MM.1S (cell line): Measurements from ENCODE around the gene TMEM267.

Source experiments
- DNase-seq: peaks from one replicate; pipeline ENCODE4 v3.0.0-alpha.2; 2015
- H2AFZ ChIP-seq: fragments of 300-600 bp; sonication (generic); 2 replicates; pipeline ENCODE4 v1.6.0; 2016; ENCODE audit warnings: antibody characterized with exemption, low read length
- H3F3A ChIP-seq: fragments of 300-600 bp; sonication (generic); 2 replicates; pipeline ENCODE4 v1.6.1; 2016; ENCODE audit warnings: mild to moderate bottlenecking, antibody characterized with exemption, low read length, moderate library complexity, mixed read lengths; ENCODE audit not compliant: insufficient read depth
- H3K27ac ChIP-seq: fragments of 300-600 bp; sonication (generic); 2 replicates; pipeline ENCODE4 v1.5.1; 2016; ENCODE audit warnings: mild to moderate bottlenecking, low read length
- H3K27me3 ChIP-seq: fragments of 300-600 bp; sonication (generic); replicated peaks from 2 replicates; pipeline ENCODE4 v1.6.0; 2016; ENCODE audit warnings: low read length; ENCODE audit not compliant: insufficient read depth
- H3K36me3 ChIP-seq: fragments of 300-600 bp; sonication (generic); replicated peaks from 2 replicates; pipeline ENCODE4 v1.6.1; 2016; ENCODE audit warnings: mild to moderate bottlenecking, low read length, mixed read lengths; ENCODE audit not compliant: insufficient read depth
- H3K4me1 ChIP-seq: fragments of 300-600 bp; sonication (generic); 2 replicates; pipeline ENCODE4 v1.6.1; 2016; ENCODE audit warnings: low read length, mixed read lengths
- H3K4me2 ChIP-seq: fragments of 300-600 bp; sonication (generic); 2 replicates; pipeline ENCODE4 v1.6.0; 2016; ENCODE audit warnings: low read depth, low read length
- H3K4me3 ChIP-seq: fragments of 300-600 bp; sonication (generic); 2 replicates; pipeline ENCODE4 v1.5.1; 2016; ENCODE audit warnings: low read length, mixed read lengths
- H3K79me2 ChIP-seq: fragments of 300-600 bp; sonication (generic); 2 replicates; pipeline ENCODE4 v1.6.1; 2016; ENCODE audit warnings: mixed run types, low read length, mixed read lengths
- H3K9ac ChIP-seq: fragments of 300-600 bp; sonication (generic); 2 replicates; pipeline ENCODE4 v1.6.1; 2016; ENCODE audit warnings: low read length, mixed read lengths
- H3K9me2 ChIP-seq: fragments of 300-600 bp; sonication (generic); replicated peaks from 2 replicates; pipeline ENCODE4 v1.6.1; 2016; ENCODE audit warnings: mild to moderate bottlenecking, low read length, mixed read lengths; ENCODE audit not compliant: insufficient read depth
- H3K9me3 ChIP-seq: fragments of 300-600 bp; sonication (generic); replicated peaks from 2 replicates; pipeline ENCODE4 v1.6.1; 2016; ENCODE audit warnings: mild to moderate bottlenecking, low read length, mixed read lengths; ENCODE audit not compliant: insufficient read depth
- H4K20me1 ChIP-seq: fragments of 300-600 bp; sonication (generic); 2 replicates; pipeline ENCODE4 v1.6.1; 2016; ENCODE audit warnings: mild to moderate bottlenecking, low read length, moderate library complexity, mixed read lengths; ENCODE audit not compliant: insufficient read depth
- EZH2 ChIP-seq: fragments of 300-600 bp; sonication (generic); optimal IDR thresholded peaks from 2 replicates; pipeline ENCODE3; 2017; ENCODE audit warnings: low read depth, mild to moderate bottlenecking, antibody characterized with exemption, low read length, mixed read lengths
- EZH2phosphoT487 ChIP-seq: fragments of 300-600 bp; sonication (generic); IDR thresholded peaks from 2 replicates; pipeline ENCODE4 v1.6.1; 2018; ENCODE audit warnings: antibody characterized with exemption, low read length
- TF ChIP-seq, protein P1 (sequence below): fragments of 300-600 bp; sonication (generic); IDR thresholded peaks from 2 replicates; pipeline ENCODE4 v1.5.1; 2016; ENCODE audit warnings: antibody characterized with exemption, low read length, mixed read lengths

The TMEM267 gene

DNA sequence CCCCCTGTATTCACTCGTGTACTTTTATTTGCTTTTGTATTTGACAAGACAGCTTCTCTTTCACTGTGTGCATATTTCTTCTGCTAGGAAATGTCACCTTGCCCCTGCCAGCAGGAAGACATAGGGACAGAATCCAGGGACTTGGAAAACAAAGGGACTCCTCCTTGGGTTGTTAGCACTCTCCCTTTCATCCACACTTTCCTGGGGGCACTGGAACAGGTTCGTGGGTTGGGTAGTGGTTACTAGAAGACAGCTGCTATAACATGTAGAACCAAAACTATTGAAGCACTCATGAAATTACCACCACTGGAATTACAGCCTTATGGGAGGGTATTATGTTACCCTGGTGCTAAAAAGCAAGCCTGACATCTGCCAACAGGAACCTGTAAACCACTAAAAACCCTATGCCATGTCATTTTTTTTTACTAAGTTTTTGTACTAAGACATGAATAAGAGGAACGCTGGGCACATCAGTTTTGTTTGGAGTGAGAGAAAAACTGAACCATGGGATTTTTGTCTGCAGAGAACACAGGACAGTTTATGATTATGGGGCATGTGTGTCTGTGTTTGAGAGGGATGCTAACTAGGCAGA lies 66.8 kb downstream of the TMEM267 start:
- no peaks in the 10 kb centered on the region for H3K4me1 ChIP-seq
- H3K27ac ChIP-seq: no peak overlapping the region
- H3K9me3 ChIP-seq: no peaks in the 10 kb centered on the region
- no peak overlapping the region for H3K4me2 ChIP-seq
- no peak overlapping the region for H3K9ac ChIP-seq
- no peaks in the 10 kb centered on the region for H3F3A ChIP-seq
- no peaks in the 10 kb centered on the region for H3K36me3 ChIP-seq
- H3K79me2 ChIP-seq: no peaks in the 10 kb centered on the region
- no peaks in the 10 kb centered on the region for H4K20me1 ChIP-seq
- H2AFZ ChIP-seq: no peak overlapping the region
- DNase-seq: no peak
- H3K27me3 ChIP-seq: no peaks in the 10 kb centered on the region
- no peak for TF ChIP-seq EZH2phosphoT487
- TF ChIP-seq, protein P1, sequence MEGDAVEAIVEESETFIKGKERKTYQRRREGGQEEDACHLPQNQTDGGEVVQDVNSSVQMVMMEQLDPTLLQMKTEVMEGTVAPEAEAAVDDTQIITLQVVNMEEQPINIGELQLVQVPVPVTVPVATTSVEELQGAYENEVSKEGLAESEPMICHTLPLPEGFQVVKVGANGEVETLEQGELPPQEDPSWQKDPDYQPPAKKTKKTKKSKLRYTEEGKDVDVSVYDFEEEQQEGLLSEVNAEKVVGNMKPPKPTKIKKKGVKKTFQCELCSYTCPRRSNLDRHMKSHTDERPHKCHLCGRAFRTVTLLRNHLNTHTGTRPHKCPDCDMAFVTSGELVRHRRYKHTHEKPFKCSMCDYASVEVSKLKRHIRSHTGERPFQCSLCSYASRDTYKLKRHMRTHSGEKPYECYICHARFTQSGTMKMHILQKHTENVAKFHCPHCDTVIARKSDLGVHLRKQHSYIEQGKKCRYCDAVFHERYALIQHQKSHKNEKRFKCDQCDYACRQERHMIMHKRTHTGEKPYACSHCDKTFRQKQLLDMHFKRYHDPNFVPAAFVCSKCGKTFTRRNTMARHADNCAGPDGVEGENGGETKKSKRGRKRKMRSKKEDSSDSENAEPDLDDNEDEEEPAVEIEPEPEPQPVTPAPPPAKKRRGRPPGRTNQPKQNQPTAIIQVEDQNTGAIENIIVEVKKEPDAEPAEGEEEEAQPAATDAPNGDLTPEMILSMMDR: no peak
- no peak for TF ChIP-seq EZH2
- no peaks in the 10 kb centered on the region for H3K9me2 ChIP-seq
- no peak overlapping the region for H3K4me3 ChIP-seq

DNA sequence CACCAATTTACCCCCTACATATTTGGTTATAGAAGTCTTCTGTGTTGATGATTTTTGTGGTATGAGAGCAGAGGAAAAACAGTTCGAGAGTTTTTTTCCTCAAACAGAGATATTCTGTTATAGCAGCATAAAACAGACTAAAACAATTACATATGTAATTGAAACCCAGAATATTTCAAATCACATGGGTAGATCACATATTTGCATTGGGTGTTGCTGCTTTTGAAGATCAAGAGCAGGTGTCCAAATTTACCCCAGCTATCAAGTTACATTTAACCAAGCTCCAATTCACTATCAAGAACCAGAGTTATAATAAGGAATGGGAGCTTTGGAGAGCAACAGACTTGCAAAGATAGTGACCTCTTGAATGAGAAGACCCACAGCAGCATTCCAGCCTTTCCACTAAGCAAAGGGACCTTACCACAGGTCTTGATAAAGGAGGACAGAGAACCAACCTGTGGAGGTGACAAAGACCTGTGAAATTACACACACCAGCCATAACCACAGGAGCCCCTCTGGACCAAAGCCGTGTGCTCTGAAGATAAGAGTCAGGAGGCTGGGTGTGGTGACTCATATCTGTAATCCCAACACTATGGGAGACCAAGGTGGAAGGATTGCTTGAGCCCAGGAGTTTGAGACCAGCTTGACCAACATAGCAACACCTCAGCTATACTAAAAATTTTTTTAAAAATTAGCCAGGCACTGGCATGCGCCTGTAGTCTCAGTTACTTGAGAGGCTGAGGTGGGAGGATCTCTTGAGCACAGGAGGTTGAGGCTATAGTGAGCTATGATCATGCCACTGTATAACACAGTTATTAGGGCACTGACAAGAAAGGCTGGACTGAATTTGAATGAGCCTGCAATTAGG lies 67.5 kb downstream of the TMEM267 start:
- no peaks in the 10 kb centered on the region for H4K20me1 ChIP-seq

DNA sequence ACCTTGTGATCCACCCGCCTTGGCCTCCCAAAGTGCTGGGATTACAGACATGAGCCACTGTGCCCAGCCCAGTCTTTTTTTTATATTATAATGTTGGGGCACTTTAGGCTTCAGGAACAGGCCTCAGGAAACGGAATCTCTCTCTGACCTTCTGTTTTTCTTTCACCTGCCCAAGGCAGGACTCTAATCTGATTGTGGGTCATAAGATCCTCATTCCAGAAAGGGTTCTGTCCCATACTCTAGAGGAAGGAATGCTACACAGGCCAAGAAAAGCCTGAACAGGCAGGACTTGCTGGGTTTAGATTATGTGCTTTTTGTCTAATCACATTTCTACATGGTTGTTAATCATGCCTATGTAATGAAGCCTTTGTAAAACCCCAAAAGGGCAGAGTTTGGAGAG lies 69.7 kb downstream of the TMEM267 start:
- TF ChIP-seq EZH2phosphoT487 (no peak), EZH2 (no peak)
- TF ChIP-seq, protein P1: no peak
- no peaks in the 10 kb centered on the region for H3K79me2 ChIP-seq

More for the DNA sequence above, 67.5 kb downstream of the TMEM267 start:
- no peak for TF ChIP-seq EZH2
- TF ChIP-seq, protein P1: no peak
- TF ChIP-seq EZH2phosphoT487: no peak
- Histone ChIP-seq H3K9me2 (no peaks in the 10 kb centered on the region), H3K4me3 (no peak overlapping the region), H3K9ac (no peak overlapping the region), H3F3A (no peaks in the 10 kb centered on the region), H3K4me2 (no peak overlapping the region), H3K9me3 (no peaks in the 10 kb centered on the region), H3K36me3 (no peaks in the 10 kb centered on the region), H2AFZ (no peak overlapping the region), H3K4me1 (no peaks in the 10 kb centered on the region), H3K27ac (no peak overlapping the region), H3K79me2 (no peaks in the 10 kb centered on the region), H3K27me3 (no peaks in the 10 kb centered on the region)
- DNase-seq: no peak

More for the DNA sequence above, 69.7 kb downstream of the TMEM267 start:
- Histone ChIP-seq H3K4me2 (no peak overlapping the region), H3K9ac (no peak overlapping the region), H3K9me3 (no peaks in the 10 kb centered on the region), H3K4me1 (no peaks in the 10 kb centered on the region), H3K4me3 (no peak overlapping the region), H3F3A (no peaks in the 10 kb centered on the region), H4K20me1 (no peaks in the 10 kb centered on the region), H2AFZ (no peak overlapping the region), H3K27me3 (no peaks in the 10 kb centered on the region), H3K36me3 (no peaks in the 10 kb centered on the region), H3K9me2 (no peaks in the 10 kb centered on the region), H3K27ac (no peak overlapping the region)
- DNase-seq: no peak
